Measurements from ENCODE around the gene FRMD8.

Gene FRMD8

GRCh38 chr11:65357856-65358356 is 28.5 kb upstream of the FRMD8 start:
- Histone ChIP-seq H3K4me1 (ENCODE audit: insufficient read depth, low read length) (peaks cover 7% of the 10 kb centered on the region; the same call in 1 of the 2 replicates), H3K9me3 (ENCODE audit: control insufficient read depth, insufficient read depth, low read length) (no peaks in the 10 kb centered on the region), H3K9ac (ENCODE audit: low read depth, low read length) (no peak overlapping the region)

GRCh38 chr11:65362320-65362931 is 24.0 kb upstream of the FRMD8 start:
- H3K9ac ChIP-seq (ENCODE audit: low read depth, low read length): no peak overlapping the region
- no peaks in the 10 kb centered on the region for H3K36me3 ChIP-seq (ENCODE audit: insufficient read depth, low read length)
- H3K9me3 ChIP-seq (ENCODE audit: control insufficient read depth, insufficient read depth, low read length): no peaks in the 10 kb centered on the region
- peaks cover 8% of the 10 kb centered on the region; the same call in 1 of the 2 replicates for H3K4me1 ChIP-seq (ENCODE audit: insufficient read depth, low read length)

More at GRCh38 chr11:65357856-65358356, 28.5 kb upstream of the FRMD8 start:
- H3K36me3 ChIP-seq (ENCODE audit: insufficient read depth, low read length): no peaks in the 10 kb centered on the region

DNA sequence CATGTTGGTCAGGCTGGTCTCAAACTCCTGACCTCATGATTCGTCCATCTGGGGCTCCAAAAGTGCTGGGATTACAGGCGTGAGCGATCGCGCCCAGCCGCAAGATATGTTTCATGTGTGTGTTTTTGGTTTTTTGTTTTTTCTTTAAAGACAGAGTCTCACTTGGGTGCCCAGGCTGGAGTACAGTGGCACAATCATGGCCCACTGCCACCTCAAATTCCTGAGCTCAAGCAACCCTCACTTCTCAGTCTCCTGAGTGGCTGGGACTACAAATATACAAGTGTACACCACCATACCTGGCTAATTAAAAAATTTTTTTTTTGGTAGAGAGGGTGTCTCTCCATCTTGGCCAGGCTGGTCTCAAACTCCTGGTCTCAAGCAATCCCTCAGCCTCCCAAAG is 23.5 kb upstream of the FRMD8 start:
- H3K9ac ChIP-seq (ENCODE audit: low read depth, low read length): no peak overlapping the region
- peaks cover 8% of the 10 kb centered on the region; the same call in 1 of the 2 replicates for H3K4me1 ChIP-seq (ENCODE audit: insufficient read depth, low read length)
- no peaks in the 10 kb centered on the region for H3K36me3 ChIP-seq (ENCODE audit: insufficient read depth, low read length)
- H3K9me3 ChIP-seq (ENCODE audit: control insufficient read depth, insufficient read depth, low read length): no peaks in the 10 kb centered on the region

DNA sequence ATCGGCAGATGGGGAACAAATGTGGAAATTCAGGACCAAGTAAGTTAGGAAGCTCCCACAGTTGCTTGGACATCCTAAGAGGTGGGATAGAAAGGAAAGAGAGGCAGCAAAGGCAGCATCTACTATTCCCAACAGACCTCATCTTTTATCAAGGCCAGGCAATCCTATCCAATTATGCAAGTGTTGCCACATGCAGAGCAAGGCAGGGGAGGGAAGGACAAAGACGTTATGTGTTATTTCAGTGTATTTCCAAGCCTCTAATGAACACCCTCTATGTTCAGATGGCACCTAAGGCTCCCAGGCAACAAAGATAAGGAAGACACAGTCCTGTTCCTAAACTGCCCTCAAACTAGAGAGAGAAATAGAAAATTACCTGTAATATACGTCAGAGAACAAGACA is 22.7 kb upstream of the FRMD8 start:
- peaks cover 8% of the 10 kb centered on the region; the same call in 1 of the 2 replicates for H3K4me1 ChIP-seq (ENCODE audit: insufficient read depth, low read length)
- H3K36me3 ChIP-seq (ENCODE audit: insufficient read depth, low read length): no peaks in the 10 kb centered on the region
- no peaks in the 10 kb centered on the region for H3K9me3 ChIP-seq (ENCODE audit: control insufficient read depth, insufficient read depth, low read length)
- H3K9ac ChIP-seq (ENCODE audit: low read depth, low read length): no peak overlapping the region

GRCh38 chr11:65366340-65366773 is 20.1 kb upstream of the FRMD8 start:
- peaks cover 5% of the 10 kb centered on the region; the same call in 1 of the 2 replicates for H3K4me1 ChIP-seq (ENCODE audit: insufficient read depth, low read length)
- H3K36me3 ChIP-seq (ENCODE audit: insufficient read depth, low read length): no peaks in the 10 kb centered on the region
- no peaks in the 10 kb centered on the region for H3K9me3 ChIP-seq (ENCODE audit: control insufficient read depth, insufficient read depth, low read length)
- no peak overlapping the region for H3K9ac ChIP-seq (ENCODE audit: low read depth, low read length)

- Histone ChIP-seq H3K9me3 (ENCODE audit: control insufficient read depth, insufficient read depth, low read length) (no peaks in the 10 kb centered on the region), H3K4me1 (ENCODE audit: insufficient read depth, low read length) (peaks cover 5% of the 10 kb centered on the region; the same call in 1 of the 2 replicates), H3K9ac (ENCODE audit: low read depth, low read length) (no peak overlapping the region)
These were observed 15.8 kb upstream of the FRMD8 start for GRCh38 chr11:65370659-65371049.

GRCh38 chr11:65373839-65374580 is 12.4 kb upstream of the FRMD8 start:
- H3K4me1 ChIP-seq (ENCODE audit: insufficient read depth, low read length): no peaks in the 10 kb centered on the region
- H3K9ac ChIP-seq (ENCODE audit: low read depth, low read length): no peak overlapping the region
- H3K9me3 ChIP-seq (ENCODE audit: control insufficient read depth, insufficient read depth, low read length): no peaks in the 10 kb centered on the region

More at GRCh38 chr11:65370659-65371049, 15.8 kb upstream of the FRMD8 start:
- H3K36me3 ChIP-seq (ENCODE audit: insufficient read depth, low read length): no peaks in the 10 kb centered on the region

GRCh38 chr11:65375012-65375411 is 11.4 kb upstream of the FRMD8 start:
- H3K36me3 ChIP-seq (ENCODE audit: insufficient read depth, low read length): no peaks in the 10 kb centered on the region
- no peaks in the 10 kb centered on the region for H3K4me1 ChIP-seq (ENCODE audit: insufficient read depth, low read length)
- H3K9ac ChIP-seq (ENCODE audit: low read depth, low read length): no peak overlapping the region
- no peaks in the 10 kb centered on the region for H3K9me3 ChIP-seq (ENCODE audit: control insufficient read depth, insufficient read depth, low read length)

More at GRCh38 chr11:65373839-65374580, 12.4 kb upstream of the FRMD8 start:
- H3K36me3 ChIP-seq (ENCODE audit: insufficient read depth, low read length): no peaks in the 10 kb centered on the region

GRCh38 chr11:65376138-65376713 is 10.2 kb upstream of the FRMD8 start:
- no peaks in the 10 kb centered on the region for H3K9me3 ChIP-seq (ENCODE audit: control insufficient read depth, insufficient read depth, low read length)

DNA sequence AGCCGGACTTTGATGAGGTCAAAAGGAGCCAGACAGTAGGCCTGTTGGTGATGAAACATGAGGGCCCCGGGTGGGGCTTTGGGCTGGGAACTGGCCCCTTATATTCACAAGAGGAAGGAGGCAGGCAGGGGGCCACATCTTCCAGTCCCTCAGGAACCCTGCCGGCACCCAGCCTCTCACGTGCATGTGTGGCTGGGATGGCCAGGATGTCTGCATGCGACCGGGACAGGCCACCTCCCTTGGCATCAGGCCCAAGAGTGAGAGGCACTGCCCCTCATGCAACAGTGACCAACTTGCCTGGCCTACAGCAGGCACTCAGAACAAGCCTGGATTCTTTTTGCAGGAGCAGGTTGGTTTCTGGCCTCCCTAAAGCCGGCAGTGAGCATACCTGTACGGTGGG is 9.4 kb upstream of the FRMD8 start:
- Histone ChIP-seq H3K4me1 (ENCODE audit: insufficient read depth, low read length) (peaks cover 6% of the 10 kb centered on the region; the same call in 1 of the 2 replicates), H3K9ac (ENCODE audit: low read depth, low read length) (no peak overlapping the region), H3K9me3 (ENCODE audit: control insufficient read depth, insufficient read depth, low read length) (no peaks in the 10 kb centered on the region), H3K36me3 (ENCODE audit: insufficient read depth, low read length) (no peaks in the 10 kb centered on the region)

More at GRCh38 chr11:65376138-65376713, 10.2 kb upstream of the FRMD8 start:
- Histone ChIP-seq H3K36me3 (ENCODE audit: insufficient read depth, low read length) (no peaks in the 10 kb centered on the region), H3K9ac (ENCODE audit: low read depth, low read length) (no peak overlapping the region), H3K4me1 (ENCODE audit: insufficient read depth, low read length) (no peaks in the 10 kb centered on the region)

DNA sequence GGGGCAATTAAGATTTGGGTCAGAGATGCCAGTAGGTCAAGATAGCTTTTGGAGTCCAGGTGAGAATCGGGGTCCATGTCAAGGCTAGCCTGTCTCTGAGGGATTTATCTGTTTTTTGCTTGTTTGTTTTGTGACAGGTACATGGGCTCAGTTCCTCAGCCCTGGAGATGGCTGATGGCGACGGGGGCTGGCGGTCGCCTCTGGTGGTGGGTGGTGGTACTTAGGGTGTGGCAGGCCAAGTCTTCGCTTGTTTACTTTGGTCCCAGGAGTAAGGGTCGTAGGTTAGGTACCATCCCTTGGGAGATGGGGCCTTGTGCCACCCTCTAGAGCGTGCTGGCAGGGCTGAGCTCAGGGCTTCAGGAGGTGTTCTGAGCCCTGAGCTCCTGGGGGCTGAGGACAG is 8.7 kb upstream of the FRMD8 start:
- Histone ChIP-seq H3K4me1 (ENCODE audit: insufficient read depth, low read length) (peaks cover 10% of the 10 kb centered on the region; the same call in 1 of the 2 replicates), H3K36me3 (ENCODE audit: insufficient read depth, low read length) (no peaks in the 10 kb centered on the region), H3K9ac (ENCODE audit: low read depth, low read length) (no peak overlapping the region), H3K9me3 (ENCODE audit: control insufficient read depth, insufficient read depth, low read length) (no peaks in the 10 kb centered on the region)

GRCh38 chr11:65378208-65378927 is 8.1 kb upstream of the FRMD8 start:
- no peaks in the 10 kb centered on the region for H3K36me3 ChIP-seq (ENCODE audit: insufficient read depth, low read length)
- H3K9me3 ChIP-seq (ENCODE audit: control insufficient read depth, insufficient read depth, low read length): no peaks in the 10 kb centered on the region
- H3K4me1 ChIP-seq (ENCODE audit: insufficient read depth, low read length): peaks cover 13% of the 10 kb centered on the region; the same call in 1 of the 2 replicates
- H3K9ac ChIP-seq (ENCODE audit: low read depth, low read length): no peak overlapping the region

DNA sequence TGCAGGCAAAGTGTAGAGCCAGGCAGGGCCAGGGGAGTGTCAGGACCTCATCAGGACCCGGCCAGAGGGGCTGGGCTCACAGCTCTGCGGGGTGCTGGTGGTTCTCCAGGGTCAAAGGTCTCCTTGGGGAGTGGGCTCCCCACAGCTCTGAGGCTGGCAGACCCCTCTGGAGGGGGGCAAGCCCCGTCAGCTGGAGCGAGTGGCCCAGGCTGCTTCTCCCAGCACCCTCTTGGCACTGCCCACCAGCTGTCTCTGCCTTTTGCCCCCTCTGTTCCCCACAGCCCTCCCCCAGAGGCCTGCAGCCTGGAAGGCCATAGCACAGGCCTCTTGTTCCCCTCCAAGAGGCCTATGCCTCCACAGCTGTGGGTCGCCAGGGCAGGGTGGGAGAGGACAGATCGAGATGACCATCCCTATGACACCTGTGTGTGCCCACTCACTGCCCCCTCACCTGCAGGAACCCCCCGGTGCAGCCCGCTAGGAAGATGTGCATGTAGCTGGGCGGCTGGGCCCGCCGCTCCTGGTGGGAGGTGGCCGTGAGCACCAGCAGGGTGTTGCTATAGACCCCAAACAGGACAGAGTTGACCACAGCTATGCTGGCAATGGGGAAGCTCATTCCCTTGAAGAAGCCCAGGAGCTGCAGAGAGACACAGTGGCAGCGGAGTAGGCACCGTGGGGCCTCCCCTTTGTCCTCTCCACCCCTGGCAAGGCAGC is 7.4 kb upstream of the FRMD8 start:
- Histone ChIP-seq H3K36me3 (ENCODE audit: insufficient read depth, low read length) (no peaks in the 10 kb centered on the region), H3K9me3 (ENCODE audit: control insufficient read depth, insufficient read depth, low read length) (no peaks in the 10 kb centered on the region), H3K9ac (ENCODE audit: low read depth, low read length) (no peak overlapping the region), H3K4me1 (ENCODE audit: insufficient read depth, low read length) (peaks cover 17% of the 10 kb centered on the region; the same call in 1 of the 2 replicates)

Data from ES-I3 (cell line).